ENCODE results near the gene ZNF213.

The ZNF213 gene

DNA sequence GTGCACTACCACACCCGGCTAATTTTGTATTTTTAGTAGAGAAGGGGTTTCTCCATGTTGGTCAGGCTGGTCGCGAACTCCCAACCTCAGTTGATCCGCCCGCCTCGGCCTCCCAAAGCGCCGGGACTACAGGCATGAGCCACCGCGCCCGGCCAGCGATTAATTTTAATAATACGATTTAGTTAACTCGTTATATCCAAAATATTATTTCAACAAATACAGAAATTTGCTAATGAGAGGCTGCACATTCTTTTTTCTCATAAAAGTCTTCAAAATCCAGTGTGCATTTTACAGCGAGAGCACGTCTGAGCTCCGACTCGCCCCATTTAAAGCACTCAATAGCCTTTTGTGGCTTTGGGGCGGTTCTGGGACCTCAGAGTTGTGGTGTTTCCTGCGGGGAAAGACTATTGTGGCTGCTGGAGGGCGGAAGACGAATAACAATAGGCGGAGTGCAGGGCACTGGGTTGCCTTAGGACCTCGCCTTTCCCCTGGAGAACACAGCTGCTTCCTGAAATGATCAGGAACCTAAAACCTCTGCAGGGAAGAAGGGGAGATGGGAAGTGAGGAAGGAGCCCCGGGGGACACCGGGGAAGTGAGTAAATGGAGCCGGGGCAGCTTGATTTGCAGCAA, 32.9 kb upstream of the ZNF213 start:
- no peak overlapping the region for H3K27ac ChIP-seq (ENCODE audit: low read depth, low read length, severe bottlenecking)
- H3K4me3 ChIP-seq (ENCODE audit: extremely low read depth, insufficient read depth, low read length, poor library complexity, severe bottlenecking), result no peak overlapping the region

DNA sequence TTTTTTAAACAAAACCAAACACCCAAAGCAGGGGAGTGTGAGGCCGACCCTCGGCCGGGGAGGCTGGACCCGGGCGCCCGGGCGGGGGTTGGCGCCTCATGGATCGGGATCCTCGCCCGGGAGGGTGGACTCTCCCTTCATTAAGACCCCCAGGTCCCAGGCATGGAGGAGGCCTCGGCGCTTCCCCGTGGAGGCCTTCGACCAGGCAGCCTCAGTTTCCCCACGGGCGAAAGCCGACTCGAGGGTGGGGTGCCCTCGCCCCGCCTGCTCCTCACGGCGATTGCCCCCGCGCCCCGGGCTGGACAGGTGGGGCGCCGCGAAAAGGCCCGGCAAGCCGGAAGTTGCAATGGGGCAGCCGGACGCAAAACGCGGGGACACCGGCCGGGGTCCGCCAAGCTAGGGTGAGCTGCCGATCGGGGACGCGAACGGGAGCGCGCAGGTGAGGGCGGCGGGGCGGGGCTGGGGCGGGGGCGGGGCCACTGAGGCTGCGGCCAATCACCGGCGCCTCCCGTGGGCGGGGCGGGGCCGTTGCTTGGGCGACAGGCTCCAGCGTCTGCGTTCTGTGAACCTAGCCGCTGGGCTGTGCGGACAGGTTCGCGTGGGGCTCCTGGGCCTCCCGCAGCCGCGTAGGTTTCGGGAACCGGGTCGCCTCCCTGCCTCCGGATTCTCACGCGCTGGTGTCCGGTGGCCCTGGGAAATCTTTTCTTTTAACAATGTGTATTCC, 28.5 kb upstream of the ZNF213 start:
- Histone ChIP-seq H3K36me3 (ENCODE audit: control insufficient read depth, insufficient read depth, low read length) (no peaks in the 10 kb centered on the region), H3K27ac (ENCODE audit: low read depth, low read length, severe bottlenecking) (no peak overlapping the region), H3K4me3 (ENCODE audit: extremely low read depth, insufficient read depth, low read length, poor library complexity, severe bottlenecking) (peak overlapping the region; percentile 60), H3K9me3 (ENCODE audit: control insufficient read depth, low read length) (no peaks in the 10 kb centered on the region), H3K4me1 (ENCODE audit: control insufficient read depth, insufficient read depth, low read length, poor library complexity, severe bottlenecking) (peaks cover 5% of the 10 kb centered on the region)
- 1 to 2% methylated on average over 58 to 74 of the region's 74 CpGs for WGBS, 2 experiments (ENCODE audit: insufficient coverage in 2 of 2)

More for the DNA sequence above, 32.9 kb upstream of the ZNF213 start:
- H3K4me1 ChIP-seq (ENCODE audit: control insufficient read depth, insufficient read depth, low read length, poor library complexity, severe bottlenecking), result peaks cover 10% of the 10 kb centered on the region
- WGBS, 2 experiments (ENCODE audit: insufficient coverage in 2 of 2), result 60 to 61% methylated on average over 19 to 23 of the region's 27 CpGs
- H3K36me3 ChIP-seq (ENCODE audit: control insufficient read depth, insufficient read depth, low read length), result no peaks in the 10 kb centered on the region
- H3K9me3 ChIP-seq (ENCODE audit: control insufficient read depth, low read length), result no peaks in the 10 kb centered on the region

DNA sequence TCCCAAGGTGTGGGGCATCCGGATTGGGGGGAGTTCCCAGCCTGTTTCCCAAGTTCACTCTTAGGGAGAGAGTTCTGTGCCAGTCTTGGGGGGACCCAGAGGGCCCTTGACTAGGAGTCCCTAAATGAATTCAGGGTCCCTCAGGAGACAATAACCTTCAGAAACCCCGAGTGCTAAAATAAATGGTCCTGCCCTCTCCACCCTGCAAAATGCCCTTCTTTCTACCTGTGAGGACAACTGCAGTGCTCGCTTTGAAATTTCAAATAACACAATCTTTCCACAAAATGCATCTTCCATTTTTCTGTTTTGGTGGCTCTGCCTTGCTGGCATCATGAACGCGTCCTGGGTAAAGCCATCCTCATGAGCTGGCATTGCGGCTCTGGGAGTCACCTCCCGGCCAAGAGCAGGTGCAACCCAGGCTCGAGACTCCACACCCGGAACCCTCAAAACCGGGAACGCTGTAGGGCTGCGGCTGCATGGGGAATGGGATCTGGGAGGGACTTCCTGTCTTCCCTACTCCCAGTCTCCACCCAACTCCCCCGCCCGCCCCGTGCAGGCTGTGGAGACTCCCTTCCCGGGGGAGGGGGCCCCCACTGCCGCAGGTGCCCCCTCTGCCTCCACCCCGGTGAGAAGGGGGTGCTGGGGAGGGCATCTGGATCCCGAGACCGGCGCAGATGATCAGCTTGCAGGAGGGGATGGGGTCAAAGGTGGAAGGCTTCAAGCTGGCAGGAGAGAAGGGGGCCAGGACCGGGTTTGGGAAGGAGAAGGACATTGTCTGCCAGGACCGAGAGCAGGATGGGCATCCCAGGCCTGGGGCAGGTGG, 22.6 kb upstream of the ZNF213 start, which contains the start of gene ZNF205:
TSS of gene ZNF205 (plus strand) at position 529 of the 823 bp plus-strand sequence. CDS start 845 bp downstream, outside the sequence.
- Histone ChIP-seq H3K27ac (ENCODE audit: low read depth, low read length, severe bottlenecking) (no peak within 1 kb of the TSS), H3K4me3 (ENCODE audit: extremely low read depth, insufficient read depth, low read length, poor library complexity, severe bottlenecking) (peak within 1 kb of the TSS; percentile 95), H3K36me3 (ENCODE audit: control insufficient read depth, insufficient read depth, low read length) (peaks cover 25% of the 10 kb centered on the region), H3K9me3 (ENCODE audit: control insufficient read depth, low read length) (no peaks in the 10 kb centered on the region), H3K4me1 (ENCODE audit: control insufficient read depth, insufficient read depth, low read length, poor library complexity, severe bottlenecking) (peaks cover 13% of the 10 kb centered on the region)
- 11 to 18% methylated on average over 10 to 19 of the region's 23 CpGs for WGBS, 2 experiments (ENCODE audit: insufficient coverage in 2 of 2)

DNA sequence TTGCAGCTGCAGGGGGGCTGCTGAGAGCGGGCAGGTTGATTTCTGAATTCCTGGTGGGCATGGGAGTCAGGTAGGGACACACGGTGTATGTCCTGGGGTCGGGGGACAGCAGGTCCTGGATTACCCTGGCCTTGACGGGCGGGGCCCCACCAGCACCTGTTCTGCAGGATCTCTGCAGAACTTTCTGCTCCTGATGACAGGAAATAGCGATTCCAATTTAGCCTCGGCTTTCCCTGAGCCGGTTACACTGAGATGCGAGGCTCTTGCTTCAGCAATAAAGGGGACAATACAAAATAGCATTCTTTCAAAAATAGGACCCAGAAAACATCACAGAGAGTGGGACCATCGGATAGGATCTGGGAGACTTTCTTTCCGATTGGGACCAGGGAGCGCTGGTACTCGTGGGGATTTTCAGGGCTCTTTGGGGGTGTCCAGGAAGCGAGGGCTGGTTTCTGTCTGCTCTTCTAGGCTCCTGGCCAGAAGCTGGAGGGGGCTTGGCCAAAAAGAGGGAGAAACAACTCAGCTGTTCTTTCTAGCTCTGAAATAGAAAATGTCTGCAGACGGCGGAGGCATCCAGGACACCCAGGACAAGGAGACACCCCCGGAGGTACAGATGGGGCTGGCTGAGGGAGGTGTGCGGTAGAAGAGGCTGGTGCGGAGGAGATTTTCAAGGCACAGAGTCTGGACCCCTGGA, 21.8 kb upstream of the ZNF213 start:
- Histone ChIP-seq H3K9me3 (ENCODE audit: control insufficient read depth, low read length) (no peaks in the 10 kb centered on the region), H3K4me3 (ENCODE audit: extremely low read depth, insufficient read depth, low read length, poor library complexity, severe bottlenecking) (peak overlapping the region; percentile 95), H3K27ac (ENCODE audit: low read depth, low read length, severe bottlenecking) (no peak overlapping the region), H3K36me3 (ENCODE audit: control insufficient read depth, insufficient read depth, low read length) (peaks cover 31% of the 10 kb centered on the region), H3K4me1 (ENCODE audit: control insufficient read depth, insufficient read depth, low read length, poor library complexity, severe bottlenecking) (peaks cover 13% of the 10 kb centered on the region)
- WGBS, 2 experiments (ENCODE audit: insufficient coverage in 2 of 2), result 41 to 47% methylated on average over 18 of the region's 19 CpGs

DNA sequence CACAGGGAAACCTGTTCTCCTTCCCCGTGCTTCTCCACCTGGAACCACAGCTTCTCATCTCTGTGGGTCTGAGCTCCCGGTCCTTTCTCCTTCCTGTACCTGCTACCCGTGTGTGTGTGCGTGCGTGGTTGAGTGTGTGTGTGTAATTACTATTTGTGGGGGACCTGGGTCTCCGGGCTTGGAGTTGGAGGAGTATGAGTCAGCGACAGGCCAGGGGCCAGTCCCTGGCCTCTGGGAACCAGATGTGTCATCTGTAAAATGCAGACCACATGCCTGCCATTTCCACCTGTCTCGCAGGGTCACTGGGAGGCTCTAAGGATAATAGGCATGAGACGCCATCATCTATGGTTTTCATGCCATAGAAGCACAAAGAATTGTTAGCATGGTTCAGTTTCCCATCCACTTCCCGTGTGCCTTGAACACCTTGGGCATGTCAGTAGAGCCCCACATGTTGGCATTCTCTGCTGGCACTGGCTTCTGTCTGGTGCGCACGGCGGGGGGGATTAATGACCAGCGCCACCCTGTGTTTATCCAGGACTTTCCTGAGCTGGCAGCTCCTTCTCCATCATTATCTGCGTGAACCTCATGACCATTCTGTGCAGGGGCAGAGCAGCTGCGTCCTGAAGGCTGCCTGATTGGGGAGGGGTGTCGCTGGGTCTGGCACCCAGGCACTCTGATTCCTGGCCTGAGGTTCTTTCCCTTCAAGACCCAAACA, 20.9 kb upstream of the ZNF213 start:
- no peak overlapping the region for H3K27ac ChIP-seq (ENCODE audit: low read depth, low read length, severe bottlenecking)
- H3K9me3 ChIP-seq (ENCODE audit: control insufficient read depth, low read length), result no peaks in the 10 kb centered on the region
- H3K4me3 ChIP-seq (ENCODE audit: extremely low read depth, insufficient read depth, low read length, poor library complexity, severe bottlenecking), result peak overlapping the region; percentile 95
- H3K36me3 ChIP-seq (ENCODE audit: control insufficient read depth, insufficient read depth, low read length), result peaks cover 40% of the 10 kb centered on the region
- WGBS, 2 experiments (ENCODE audit: insufficient coverage in 2 of 2), result 86 to 87% methylated on average over 10 to 12 of the region's 17 CpGs
- H3K4me1 ChIP-seq (ENCODE audit: control insufficient read depth, insufficient read depth, low read length, poor library complexity, severe bottlenecking), result peaks cover 13% of the 10 kb centered on the region

DNA sequence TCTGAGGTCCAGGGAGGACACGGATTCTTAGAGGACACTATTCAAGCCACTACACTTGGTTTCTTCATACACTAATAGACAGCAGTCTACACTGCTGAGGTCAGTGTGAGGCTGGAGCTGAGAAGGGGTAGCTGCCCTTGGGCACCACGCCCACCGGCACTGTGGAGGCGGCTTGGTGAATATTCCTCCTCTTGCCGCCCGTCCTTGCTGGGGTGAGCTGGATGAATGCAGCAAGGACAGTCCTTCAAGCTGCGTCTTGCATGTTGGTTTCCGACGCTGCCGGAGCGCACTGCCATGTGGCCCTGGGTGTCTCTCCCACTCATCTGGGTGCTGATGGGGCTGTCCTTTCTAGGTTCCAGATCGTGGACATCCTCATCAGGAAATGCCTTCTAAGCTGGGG, 19.8 kb upstream of the ZNF213 start:
- peaks cover 49% of the 10 kb centered on the region for H3K36me3 ChIP-seq (ENCODE audit: control insufficient read depth, insufficient read depth, low read length)
- no peak overlapping the region for H3K4me3 ChIP-seq (ENCODE audit: extremely low read depth, insufficient read depth, low read length, poor library complexity, severe bottlenecking)
- WGBS, 2 experiments (ENCODE audit: insufficient coverage in 2 of 2), result 97 to 100% methylated on average over 9 to 12 of the region's 12 CpGs

DNA sequence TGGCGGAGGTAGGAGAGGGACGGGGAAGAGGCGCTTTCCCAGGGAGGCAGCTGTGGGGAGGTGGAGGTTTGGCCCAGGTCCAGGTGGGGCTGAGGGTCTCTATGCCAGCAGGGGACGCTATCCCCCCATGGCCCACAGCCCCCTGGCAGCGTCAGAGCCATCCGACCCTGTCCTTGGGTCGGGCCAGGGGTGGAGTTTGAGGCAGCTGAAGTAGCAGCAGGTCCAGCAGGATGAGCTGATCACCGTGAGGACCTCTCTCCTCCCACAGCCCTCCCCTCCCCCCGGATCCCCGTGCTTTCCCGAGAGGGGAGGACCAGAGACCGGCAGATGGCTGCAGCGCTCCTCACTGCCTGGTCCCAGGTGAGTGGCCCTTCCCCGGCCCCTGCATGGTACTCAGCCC, 19.3 kb upstream of the ZNF213 start:
- Histone ChIP-seq H3K36me3 (ENCODE audit: control insufficient read depth, insufficient read depth, low read length) (peaks cover 55% of the 10 kb centered on the region), H3K27ac (ENCODE audit: low read depth, low read length, severe bottlenecking) (no peak overlapping the region), H3K4me1 (ENCODE audit: control insufficient read depth, insufficient read depth, low read length, poor library complexity, severe bottlenecking) (peaks cover 13% of the 10 kb centered on the region), H3K4me3 (ENCODE audit: extremely low read depth, insufficient read depth, low read length, poor library complexity, severe bottlenecking) (no peak overlapping the region), H3K9me3 (ENCODE audit: control insufficient read depth, low read length) (no peaks in the 10 kb centered on the region)
- 83 to 87% methylated on average over 9 to 10 of the region's 14 CpGs for WGBS, 2 experiments (ENCODE audit: insufficient coverage in 2 of 2)

More for the DNA sequence above, 19.8 kb upstream of the ZNF213 start:
- no peak overlapping the region for H3K27ac ChIP-seq (ENCODE audit: low read depth, low read length, severe bottlenecking)
- H3K4me1 ChIP-seq (ENCODE audit: control insufficient read depth, insufficient read depth, low read length, poor library complexity, severe bottlenecking), result peaks cover 13% of the 10 kb centered on the region
- H3K9me3 ChIP-seq (ENCODE audit: control insufficient read depth, low read length), result no peaks in the 10 kb centered on the region

DNA sequence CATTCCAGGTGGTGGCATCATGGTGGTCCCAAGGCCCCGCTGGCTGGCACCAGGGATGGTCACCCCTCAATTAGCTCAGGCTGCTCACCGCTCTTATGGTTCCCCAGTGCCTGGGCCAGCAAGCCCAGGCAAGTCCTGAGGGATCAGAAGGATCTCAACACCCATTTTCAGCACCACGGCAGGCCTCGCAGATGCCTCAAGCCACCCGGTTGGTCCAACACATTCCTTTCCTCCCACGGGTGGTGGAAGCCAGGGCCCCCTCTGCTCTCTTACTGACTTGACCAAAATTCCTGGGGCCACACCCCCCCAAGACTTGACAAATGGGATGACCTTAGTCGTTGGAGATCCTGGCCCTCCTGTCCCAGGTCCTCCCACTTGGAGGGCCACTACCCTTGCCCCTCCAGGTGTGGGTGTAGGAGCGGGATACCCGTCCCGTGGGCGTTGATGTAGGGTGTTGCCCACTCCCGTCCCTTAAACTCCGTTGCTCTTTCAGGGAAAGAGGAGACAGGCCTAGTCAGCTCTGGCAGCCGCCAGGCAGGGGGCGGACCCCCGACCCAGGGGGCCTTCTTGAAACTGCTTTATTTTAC, 16.5 kb upstream of the ZNF213 start:
- Histone ChIP-seq H3K4me3 (ENCODE audit: extremely low read depth, insufficient read depth, low read length, poor library complexity, severe bottlenecking) (no peak overlapping the region), H3K36me3 (ENCODE audit: control insufficient read depth, insufficient read depth, low read length) (peaks cover 59% of the 10 kb centered on the region), H3K4me1 (ENCODE audit: control insufficient read depth, insufficient read depth, low read length, poor library complexity, severe bottlenecking) (peaks cover 9% of the 10 kb centered on the region), H3K27ac (ENCODE audit: low read depth, low read length, severe bottlenecking) (no peak overlapping the region), H3K9me3 (ENCODE audit: control insufficient read depth, low read length) (no peaks in the 10 kb centered on the region)
- 90 to 92% methylated on average over 9 to 12 of the region's 16 CpGs for WGBS, 2 experiments (ENCODE audit: insufficient coverage in 2 of 2)

DNA sequence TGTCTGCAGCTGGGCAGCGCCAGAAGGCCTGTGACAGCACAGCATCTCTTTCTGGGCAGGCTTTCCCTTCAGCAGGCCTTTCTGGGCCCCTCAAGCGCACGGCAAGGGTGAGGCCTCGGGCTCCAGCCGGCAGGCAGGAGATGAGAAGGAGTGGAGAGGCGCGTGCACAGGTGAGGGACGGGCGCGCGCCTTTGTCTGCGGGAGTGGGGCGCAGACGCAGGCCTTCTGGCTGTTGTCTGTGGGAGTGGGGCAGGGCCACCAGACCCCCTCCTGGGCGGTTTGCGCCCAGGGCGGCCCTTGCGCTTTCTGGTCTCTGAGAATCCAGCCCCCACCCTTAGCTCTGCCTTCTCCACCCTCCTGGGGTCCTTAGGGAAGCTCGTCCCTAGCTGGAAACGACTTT, 16.0 kb upstream of the ZNF213 start:
- Histone ChIP-seq H3K27ac (ENCODE audit: low read depth, low read length, severe bottlenecking) (no peak overlapping the region), H3K4me1 (ENCODE audit: control insufficient read depth, insufficient read depth, low read length, poor library complexity, severe bottlenecking) (peaks cover 4% of the 10 kb centered on the region)
- 97% methylated on average over 14 to 18 of the region's 20 CpGs for WGBS, 2 experiments (ENCODE audit: insufficient coverage in 2 of 2)

More for the DNA sequence above, 16.0 kb upstream of the ZNF213 start:
- no peak overlapping the region for H3K4me3 ChIP-seq (ENCODE audit: extremely low read depth, insufficient read depth, low read length, poor library complexity, severe bottlenecking)
- H3K9me3 ChIP-seq (ENCODE audit: control insufficient read depth, low read length), result no peaks in the 10 kb centered on the region
- H3K36me3 ChIP-seq (ENCODE audit: control insufficient read depth, insufficient read depth, low read length), result peaks cover 59% of the 10 kb centered on the region

Measured in mesodermal cell (in vitro differentiated cells).